ENCODE measurements around the gene SHKBP1. TPM values are rescaled to one million over a fixed set of nuclear protein-coding genes. Genes with fewer than 3 reads are reported as not detected.

SHKBP1 gene
- total and polyA plus RNA-seq, 2 of the 13 experiments (the other 11 are each of a cell fraction or from before 2014, with no cell fraction given), result 16.2 to 17.4 TPM

- TF ChIP-seq RAD21 (CRISPR knock-in tag; IDR thresholded peaks at IDR 0.05) (0 out of 2 replicates have a peak, but pooled peaks have one; percentile 12), ZNF83 (CRISPR knock-in tag; IDR thresholded peaks at IDR 0.05; ENCODE audit: borderline replicate concordance) (no peak), ZNF33B (CRISPR knock-in tag; IDR thresholded peaks at IDR 0.05) (no peak), MTF2 (CRISPR knock-in tag; IDR thresholded peaks at IDR 0.05; ENCODE audit: borderline replicate concordance) (no peak), SNAPC2 (CRISPR knock-in tag; IDR thresholded peaks at IDR 0.05) (0 out of 2 replicates have a peak, but pooled peaks have one; percentile 7), ZNF225 (CRISPR knock-in tag; IDR thresholded peaks at IDR 0.05) (no peak), RORA (CRISPR knock-in tag; IDR thresholded peaks at IDR 0.05) (no peak), NR2F1 (CRISPR knock-in tag; IDR thresholded peaks at IDR 0.05) (no peak), NCOA5 (CRISPR knock-in tag; IDR thresholded peaks at IDR 0.05) (no peak), REL (CRISPR knock-in tag; conservative IDR thresholded peaks at IDR 0.05) (no peak), ATF7 (IDR thresholded peaks at IDR 0.05) (no peak), ATF7 (CRISPR knock-in tag; IDR thresholded peaks at IDR 0.05) (no peak), HIVEP1 (CRISPR knock-in tag; IDR thresholded peaks at IDR 0.05) (0 out of 2 replicates have a peak, but pooled peaks have one; percentile 35), SYNCRIP (IDR thresholded peaks at IDR 0.05; ENCODE audit: insufficient read depth, low read depth, low read length) (no peak), KDM2A (CRISPR knock-in tag; IDR thresholded peaks at IDR 0.05; ENCODE audit: borderline replicate concordance, low read depth) (peak; percentile 36; the same call in 1 of the 2 replicates), SMC3 (IDR thresholded peaks at IDR 0.05; ENCODE audit: low read length) (no peak), ELF4 (CRISPR knock-in tag; IDR thresholded peaks at IDR 0.05; ENCODE audit: borderline replicate concordance) (peak; percentile 94), ATF2 (CRISPR knock-in tag; IDR thresholded peaks at IDR 0.05) (no peak), TBL1XR1 (IDR thresholded peaks at IDR 0.05; ENCODE audit: borderline replicate concordance, low read length, partially characterized antibody) (no peak), NFYB (CRISPR knock-in tag; IDR thresholded peaks at IDR 0.05) (peak; percentile 100), TGIF2 (CRISPR knock-in tag; IDR thresholded peaks at IDR 0.05) (no peak), YY1 (IDR thresholded peaks at IDR 0.05; ENCODE audit: insufficient read depth, insufficient replicate concordance, low read depth, low read length) (peak; percentile 50), PHF20 (CRISPR knock-in tag; IDR thresholded peaks at IDR 0.05) (peak; percentile 72; the same call in 1 of the 2 replicates), GATAD1 (CRISPR knock-in tag; IDR thresholded peaks at IDR 0.05) (peak; percentile 31; the same call in 1 of the 2 replicates), ZNF615 (CRISPR knock-in tag; IDR thresholded peaks at IDR 0.05; ENCODE audit: borderline replicate concordance) (no peak), NFYC (CRISPR knock-in tag; IDR thresholded peaks at IDR 0.05) (peak; percentile 99), RBFOX2 (IDR thresholded peaks at IDR 0.05; ENCODE audit: low read depth, low read length) (peak; percentile 66), ERF (CRISPR knock-in tag; IDR thresholded peaks at IDR 0.05) (peak; percentile 62; the same call in 1 of the 2 replicates), ELF1 (CRISPR knock-in tag; IDR thresholded peaks at IDR 0.05) (peak; percentile 99)
- TF ChIP-seq, protein P1, sequence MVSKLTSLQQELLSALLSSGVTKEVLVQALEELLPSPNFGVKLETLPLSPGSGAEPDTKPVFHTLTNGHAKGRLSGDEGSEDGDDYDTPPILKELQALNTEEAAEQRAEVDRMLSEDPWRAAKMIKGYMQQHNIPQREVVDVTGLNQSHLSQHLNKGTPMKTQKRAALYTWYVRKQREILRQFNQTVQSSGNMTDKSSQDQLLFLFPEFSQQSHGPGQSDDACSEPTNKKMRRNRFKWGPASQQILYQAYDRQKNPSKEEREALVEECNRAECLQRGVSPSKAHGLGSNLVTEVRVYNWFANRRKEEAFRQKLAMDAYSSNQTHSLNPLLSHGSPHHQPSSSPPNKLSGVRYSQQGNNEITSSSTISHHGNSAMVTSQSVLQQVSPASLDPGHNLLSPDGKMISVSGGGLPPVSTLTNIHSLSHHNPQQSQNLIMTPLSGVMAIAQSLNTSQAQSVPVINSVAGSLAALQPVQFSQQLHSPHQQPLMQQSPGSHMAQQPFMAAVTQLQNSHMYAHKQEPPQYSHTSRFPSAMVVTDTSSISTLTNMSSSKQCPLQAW (CRISPR knock-in tag; IDR thresholded peaks at IDR 0.05), result 0 out of 2 replicates have a peak, but pooled peaks have one; percentile 52
These were observed at the start of gene SHKBP1 (continued) for GRCh38 chr19:40576585-40577451.
